Endothelial cell of umbilical vein (primary cell): ENCODE measurements around the gene ZC3H7A. TPM values are rescaled to one million over a fixed set of nuclear protein-coding genes. Genes with fewer than 3 reads are reported as not detected.
"Not testable (repeated sequence)": the region's sequence is repeated elsewhere in the genome, so short reads cannot be mapped to it uniquely, and the experiment has no call there.

Source experiments
- BruUV-seq: library from RNA; stranded (reverse); fragments of 400-500 nt; replicated peaks from 2 replicates; lab custom pipeline; 2021; lab: Mats Ljungman, UMichigan
- CTCF ChIA-PET: fragments of 300-600, 350-600 bp; sonication (Branson Sonifier 250); formaldehyde crosslinking; loops from one replicate; lab custom pipeline; 2021; ENCODE audit warnings: antibody characterized with exemption, inconsistent platforms; lab: Charles Lee
- POLR2A ChIA-PET: fragments of 300-600, 350-600 bp; sonication (Branson Sonifier 250); formaldehyde crosslinking; loops from one replicate; lab custom pipeline; 2021; ENCODE audit warnings: antibody characterized with exemption, inconsistent platforms; lab: Charles Lee
- DNase-seq: peaks from one replicate; pipeline ENCODE4 v3.0.0-alpha.2; 2011; ENCODE audit warnings: low read depth, low spot score
- FAIRE-seq: peaks from 2 replicates; lab custom pipeline; 2011; peaks lifted over from hg19 to GRCh38; lab: Jason Lieb, UNC
- H2AFZ ChIP-seq: 2 replicates; pipeline ENCODE4 v1.6.0; 2012; ENCODE audit warnings: low read depth, low read length, control low read depth, inconsistent platforms
- H3K27ac ChIP-seq: 2 replicates; pipeline ENCODE4 v1.5.1; 2011; ENCODE audit warnings: low read depth, mild to moderate bottlenecking, control low read depth, low read length, moderate library complexity; ENCODE audit not compliant: insufficient read depth
- H3K27me3 ChIP-seq, 2 experiments: 2 replicates each; pipeline versions ENCODE4 v1.6.0 to v1.6.1; 2011; ENCODE audit warnings: low read length in 2 of 2, mixed read lengths in 1 of 2; ENCODE audit not compliant: control insufficient read depth in 2 of 2, insufficient read depth in 2 of 2
- H3K36me3 ChIP-seq, 2 experiments: 2 replicates in 1 of 2; 3 replicates in 1 of 2; pipeline ENCODE4 v1.5.1; 2011; ENCODE audit warnings: low read length in 2 of 2, mild to moderate bottlenecking in 1 of 2, moderate library complexity in 1 of 2; ENCODE audit not compliant: control insufficient read depth in 2 of 2, insufficient read depth in 2 of 2; ENCODE audit errors: extremely low read depth in 1 of 2
- H3K4me1 ChIP-seq: 3 replicates; pipeline ENCODE4 v1.5.1; 2011; ENCODE audit warnings: mild to moderate bottlenecking, low read length; ENCODE audit not compliant: control insufficient read depth, insufficient read depth; ENCODE audit errors: extremely low read depth
- H3K4me2 ChIP-seq: 2 replicates; pipeline ENCODE4 v1.6.1; 2011; ENCODE audit warnings: low read length, control low read depth, mixed read lengths; ENCODE audit not compliant: insufficient read depth
- H3K4me3 ChIP-seq, 3 experiments: fragments of 200-600 bp in 1 of 3; sonication (generic), shearing (Covaris generic) in 1 of 3; replicated peaks in 1 of 3; 2 replicates each; pipeline ENCODE4 v1.5.1; 2011 to 2016; ENCODE audit warnings: control low read depth in 3 of 3, low read length in 3 of 3, mild to moderate bottlenecking in 2 of 3, inconsistent platforms in 1 of 3, low read depth in 1 of 3, moderate library complexity in 1 of 3; ENCODE audit not compliant: insufficient read depth in 1 of 3
- H3K79me2 ChIP-seq: 2 replicates; pipeline ENCODE4 v1.6.0; 2012; ENCODE audit warnings: low read length, inconsistent platforms; ENCODE audit not compliant: control insufficient read depth, insufficient read depth
- H3K9ac ChIP-seq: replicated peaks from 2 replicates; pipeline ENCODE3; 2011; ENCODE audit warnings: low read length, control low read depth; ENCODE audit not compliant: insufficient read depth; ENCODE audit errors: extremely low read depth
- H3K9me1 ChIP-seq: replicated peaks from 3 replicates; pipeline ENCODE4 v1.6.0; 2011; ENCODE audit warnings: mild to moderate bottlenecking, low read length; ENCODE audit not compliant: control insufficient read depth, insufficient read depth; ENCODE audit errors: extremely low read depth
- H3K9me3 ChIP-seq: replicated peaks from 2 replicates; pipeline ENCODE4 v1.5.1; 2012; ENCODE audit warnings: low read length, inconsistent platforms; ENCODE audit not compliant: control insufficient read depth, insufficient read depth
- H4K20me1 ChIP-seq: replicated peaks from 2 replicates; pipeline ENCODE3; 2011; ENCODE audit warnings: mild to moderate bottlenecking, low read length; ENCODE audit not compliant: control insufficient read depth, insufficient read depth; ENCODE audit errors: extremely low read depth
- EZH2 ChIP-seq: IDR thresholded peaks from 2 replicates; pipeline ENCODE4 v1.6.1; 2012; ENCODE audit warnings: borderline replicate concordance, low read depth, mild to moderate bottlenecking, moderate library complexity, low read length, inconsistent platforms; ENCODE audit not compliant: severe bottlenecking
- FOS ChIP-seq: IDR thresholded peaks from 2 replicates; pipeline ENCODE4 v1.6.1; 2011; ENCODE audit warnings: mild to moderate bottlenecking, low read length, moderate library complexity, borderline replicate concordance; ENCODE audit not compliant: insufficient read depth
- GATA2 ChIP-seq: IDR thresholded peaks from 2 replicates; pipeline ENCODE4 v1.7.0; 2011; ENCODE audit warnings: low read depth, mild to moderate bottlenecking, moderate library complexity, mixed read lengths, low read length; ENCODE audit not compliant: insufficient read length, insufficient read depth
- JUN ChIP-seq: IDR thresholded peaks from 2 replicates; pipeline ENCODE4 v1.6.1; 2011; ENCODE audit warnings: borderline replicate concordance, low read depth; ENCODE audit not compliant: insufficient read length, insufficient read depth
- MYC ChIP-seq: IDR thresholded peaks from one replicate; pipeline ENCODE4 v1.6.1; 2011; ENCODE audit warnings: mild to moderate bottlenecking, low read depth, low read length
- POLR2A ChIP-seq: IDR thresholded peaks from 2 replicates; pipeline ENCODE4 v1.6.1; 2012; ENCODE audit warnings: low read depth, mild to moderate bottlenecking, control low read depth, low read length
- POLR2AphosphoS5 ChIP-seq: IDR thresholded peaks from 2 replicates; pipeline ENCODE4 v1.6.1; 2012; ENCODE audit warnings: low read depth, mild to moderate bottlenecking, control low read depth, low read length, moderate library complexity; ENCODE audit not compliant: insufficient read depth
- dilution Hi-C: fragments of 300-500 bp; cut with MboI; formaldehyde crosslinking; loops from one replicate; pipeline ENCODE4 v1.15.0; 2019; ENCODE audit warnings: low sequenced_read_pairs; ENCODE audit not compliant: extremely low pct_ligation_motif_present
- intact Hi-C: fragments of 100-400 bp; cut with micrococcal nuclease; formaldehyde crosslinking; loops from one replicate; pipeline ENCODE4 v1.10.0; 2022
- polyA plus RNA-seq, 4 experiments: library from polyadenylated mRNA; depleted of rRNA in 3 of 4; stranded (reverse) in 3 of 4; unstranded in 1 of 4; fragments of >200 nt; gene quantifications; 2 replicates each; pipeline versions ENCODE4 v1.2.1 to v1.2.3, GENCODE V29; 2011 to 2012; ENCODE audit warnings: missing spikeins in 1 of 4
- total RNA-seq: library from RNA; stranded (reverse); gene quantifications from 2 replicates; pipeline ENCODE4 v1.2.3, GENCODE V29; 2021
- TF ChIP-seq, protein P1 (sequence below), 2 donors: IDR thresholded peaks; 1 replicate in 1 of 2; 2 replicates in 1 of 2; pipeline ENCODE4 v1.5.1; 2011; ENCODE audit warnings: low read length in 2 of 2, mild to moderate bottlenecking in 2 of 2, moderate library complexity in 2 of 2, control low read depth in 1 of 2, inconsistent platforms in 1 of 2, low read depth in 1 of 2; ENCODE audit not compliant: insufficient read depth in 1 of 2; ENCODE audit errors: extremely low read depth in 1 of 2
- TF ChIP-seq, protein P2 (sequence below): IDR thresholded peaks from 2 replicates; pipeline ENCODE4 v1.6.1; 2011; ENCODE audit not compliant: insufficient read depth, insufficient read length

The ZC3H7A gene
- total and polyA plus RNA-seq, 2 donors (not counting 3 experiments of a cell fraction or from before 2014, with no cell fraction given): 44.1 to 78.0 TPM

- H3K4me3 ChIP-seq, H3K79me2 ChIP-seq, POLR2A ChIA-PET, H3K9me1 ChIP-seq, H4K20me1 ChIP-seq, H3K4me2 ChIP-seq, FAIRE-seq, H2AFZ ChIP-seq, DNase-seq, H3K9ac ChIP-seq, dilution Hi-C loops, BruUV-seq, H3K4me1 ChIP-seq, H3K36me3 ChIP-seq, H3K27ac ChIP-seq, intact Hi-C loops, H3K27me3 ChIP-seq, H3K9me3 ChIP-seq: not testable (repeated sequence)
- CTCF ChIA-PET: interaction anchor here (0.9 kb wide), 1 partner anchor 242 kb away, joined by 3 read pairs; no protein-coding TSS in a partner anchor
Measured at GRCh38 chr16:11825520-11826165, 28.6 kb upstream of the ZC3H7A start.

DNA sequence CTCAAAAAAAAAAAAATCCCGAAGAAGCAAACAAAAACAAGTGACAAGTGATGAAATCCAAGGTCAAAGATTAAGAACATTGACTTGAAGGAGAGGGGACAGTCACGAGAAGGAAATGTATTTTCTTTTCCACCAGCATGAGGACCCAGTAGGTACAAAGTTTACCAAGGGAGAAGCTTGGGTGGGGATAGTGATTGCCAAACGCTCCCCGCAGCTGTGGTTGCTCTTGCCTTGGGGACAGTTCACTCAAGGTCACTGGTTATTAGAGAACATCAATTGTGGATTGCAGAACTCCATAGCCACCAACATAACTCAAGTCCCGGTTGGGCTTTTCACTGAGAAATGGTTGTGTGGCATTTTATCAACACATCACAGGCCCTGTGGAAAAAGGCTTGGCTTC, 27.3 kb upstream of the ZC3H7A start:
- no peak overlapping the region for H3K9ac ChIP-seq
- no TSS peak for BruUV-seq
- no peak overlapping the region for H3K4me3 ChIP-seq
- no peaks in the 10 kb centered on the region for H3K79me2 ChIP-seq
- dilution Hi-C loops: no loop called here
- no peaks in the 10 kb centered on the region for H3K4me1 ChIP-seq
- H3K27ac ChIP-seq: no peak overlapping the region
- FAIRE-seq (no peak), DNase-seq (no peak)
- ChIA-PET POLR2A (no interaction called here), CTCF (interaction anchor here (0.9 kb wide), 1 partner anchor 243 kb away, joined by 3 read pairs; no protein-coding TSS in a partner anchor)
- no peaks in the 10 kb centered on the region for H3K9me1 ChIP-seq
- H3K4me2 ChIP-seq: no peak overlapping the region
- no peaks in the 10 kb centered on the region for H4K20me1 ChIP-seq
- no peaks in the 10 kb centered on the region for H3K9me3 ChIP-seq
- no peak overlapping the region for H2AFZ ChIP-seq
- no peaks in the 10 kb centered on the region for H3K36me3 ChIP-seq
- intact Hi-C loops: no loop called here
- TF ChIP-seq FOS (no peak), EZH2 (no peak), MYC (no peak), JUN (no peak), POLR2AphosphoS5 (no peak), POLR2A (no peak), GATA2 (no peak)
- TF ChIP-seq, protein P1, sequence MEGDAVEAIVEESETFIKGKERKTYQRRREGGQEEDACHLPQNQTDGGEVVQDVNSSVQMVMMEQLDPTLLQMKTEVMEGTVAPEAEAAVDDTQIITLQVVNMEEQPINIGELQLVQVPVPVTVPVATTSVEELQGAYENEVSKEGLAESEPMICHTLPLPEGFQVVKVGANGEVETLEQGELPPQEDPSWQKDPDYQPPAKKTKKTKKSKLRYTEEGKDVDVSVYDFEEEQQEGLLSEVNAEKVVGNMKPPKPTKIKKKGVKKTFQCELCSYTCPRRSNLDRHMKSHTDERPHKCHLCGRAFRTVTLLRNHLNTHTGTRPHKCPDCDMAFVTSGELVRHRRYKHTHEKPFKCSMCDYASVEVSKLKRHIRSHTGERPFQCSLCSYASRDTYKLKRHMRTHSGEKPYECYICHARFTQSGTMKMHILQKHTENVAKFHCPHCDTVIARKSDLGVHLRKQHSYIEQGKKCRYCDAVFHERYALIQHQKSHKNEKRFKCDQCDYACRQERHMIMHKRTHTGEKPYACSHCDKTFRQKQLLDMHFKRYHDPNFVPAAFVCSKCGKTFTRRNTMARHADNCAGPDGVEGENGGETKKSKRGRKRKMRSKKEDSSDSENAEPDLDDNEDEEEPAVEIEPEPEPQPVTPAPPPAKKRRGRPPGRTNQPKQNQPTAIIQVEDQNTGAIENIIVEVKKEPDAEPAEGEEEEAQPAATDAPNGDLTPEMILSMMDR (IDR thresholded peaks at IDR 0.05; ENCODE audit: extremely low read depth in 1 of 2, insufficient read depth in 1 of 2, low read depth in 1 of 2, low read length in 2 of 2): no peak
- TF ChIP-seq, protein P2, sequence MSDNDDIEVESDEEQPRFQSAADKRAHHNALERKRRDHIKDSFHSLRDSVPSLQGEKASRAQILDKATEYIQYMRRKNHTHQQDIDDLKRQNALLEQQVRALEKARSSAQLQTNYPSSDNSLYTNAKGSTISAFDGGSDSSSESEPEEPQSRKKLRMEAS: no peak
- H3K27me3 ChIP-seq: no peaks in the 10 kb centered on the region

GRCh38 chr16:11823645-11824044, 26.6 kb upstream of the ZC3H7A start:
- H3K4me3 ChIP-seq, FAIRE-seq, intact Hi-C loops: not testable (repeated sequence)

More at GRCh38 chr16:11823645-11824044, 26.6 kb upstream of the ZC3H7A start:
- DNase-seq, H2AFZ ChIP-seq, dilution Hi-C loops, H3K27ac ChIP-seq, H4K20me1 ChIP-seq, H3K9ac ChIP-seq, H3K36me3 ChIP-seq, H3K9me1 ChIP-seq, POLR2A ChIA-PET, BruUV-seq, H3K4me2 ChIP-seq, CTCF ChIA-PET, H3K79me2 ChIP-seq, H3K4me1 ChIP-seq, H3K27me3 ChIP-seq, H3K9me3 ChIP-seq: not testable (repeated sequence)
